GM23248 (cell line): ENCODE measurements around the gene RBMS3.

Source experiments
- EZH2 ChIP-seq: fragments of 200-600 bp; sonication (generic); IDR thresholded peaks from 2 replicates; pipeline ENCODE4 v1.6.1; 2018; ENCODE audit warnings: antibody characterized with exemption, mild to moderate bottlenecking; ENCODE audit not compliant: insufficient read depth, poor library complexity, severe bottlenecking
- EZH2phosphoT487 ChIP-seq: fragments of 200-600 bp; sonication (generic); IDR thresholded peaks from 2 replicates; pipeline ENCODE4 v1.6.1; 2018; ENCODE audit warnings: antibody characterized with exemption, moderate library complexity, mild to moderate bottlenecking, low read depth; ENCODE audit not compliant: insufficient read depth

DNA sequence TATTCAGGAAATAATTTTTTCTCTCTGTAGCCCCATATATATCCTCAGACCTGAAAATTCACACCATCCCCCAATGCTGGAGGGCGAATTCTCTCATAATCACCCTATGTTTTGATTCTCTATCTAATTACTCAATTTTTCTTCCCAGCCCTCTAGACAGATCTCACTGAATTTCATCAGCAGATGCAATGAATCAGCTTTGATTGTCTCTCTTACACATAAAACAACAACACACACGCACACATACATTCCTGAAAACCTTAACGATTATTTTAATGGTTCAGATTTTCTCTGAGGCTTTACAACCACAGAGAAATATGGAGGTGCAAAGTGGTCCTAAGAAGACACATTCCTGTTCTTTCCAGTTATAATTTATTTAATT, 11.1 kb downstream of the RBMS3 start:
- no peak for TF ChIP-seq EZH2
- TF ChIP-seq EZH2phosphoT487: no peak
